CD14-positive monocyte (primary cell): Measurements from ENCODE around the gene URI1. TPM values are rescaled to one million over a fixed set of nuclear protein-coding genes. Genes with fewer than 3 reads are reported as not detected.
"Not testable (repeated sequence)": the region's sequence is repeated elsewhere in the genome, so short reads cannot be mapped to it uniquely, and the experiment has no call there.

Source experiments
- DNase-seq, 3 donors: peaks; one replicate each; pipeline ENCODE4 v3.0.0-alpha.2; 2011 to 2022
- H2AFZ ChIP-seq: 2 replicates; pipeline ENCODE4 v1.6.0; 2012; ENCODE audit warnings: mild to moderate bottlenecking, low read depth, low read length, inconsistent platforms; ENCODE audit not compliant: insufficient read depth, poor library complexity, severe bottlenecking
- H3K27ac ChIP-seq, 2 donors: 1 replicate in 1 of 2; 2 replicates in 1 of 2; pipeline ENCODE4 v1.5.1; 2012 to 2013; ENCODE audit warnings: low read length in 2 of 2, control low read depth in 1 of 2, inconsistent platforms in 1 of 2, low read depth in 1 of 2, mild to moderate bottlenecking in 1 of 2
- H3K27me3 ChIP-seq, 2 donors: one replicate each; pipeline versions ENCODE4 v1.6.0 to v1.6.1; 2011 to 2013; ENCODE audit warnings: low read length in 2 of 2; ENCODE audit not compliant: control insufficient read depth in 2 of 2, insufficient read depth in 2 of 2
- H3K36me3 ChIP-seq, 2 donors: replicated peaks in 1 of 2; 1 replicate in 1 of 2; 2 replicates in 1 of 2; pipeline versions ENCODE4 v1.5.1 to v1.6.1; 2012 to 2013; ENCODE audit warnings: low read length in 2 of 2, control low read depth in 1 of 2, inconsistent platforms in 1 of 2, mild to moderate bottlenecking in 1 of 2; ENCODE audit not compliant: insufficient read depth in 2 of 2, control insufficient read depth in 1 of 2
- H3K4me1 ChIP-seq, 2 donors: 1 replicate in 1 of 2; 2 replicates in 1 of 2; pipeline versions ENCODE4 v1.5.1 to v1.6.1; 2012 to 2013; ENCODE audit warnings: low read length in 2 of 2, control low read depth in 1 of 2, inconsistent platforms in 1 of 2, mild to moderate bottlenecking in 1 of 2, moderate library complexity in 1 of 2; ENCODE audit not compliant: insufficient read depth in 2 of 2, control insufficient read depth in 1 of 2
- H3K4me2 ChIP-seq: replicated peaks from 2 replicates; pipeline ENCODE3; 2012; ENCODE audit warnings: low read length, moderate library complexity, mild to moderate bottlenecking; ENCODE audit not compliant: poor library complexity, severe bottlenecking; ENCODE audit errors: extremely low read depth
- H3K4me3 ChIP-seq, 3 experiments: fragments of 200-600 bp in 1 of 3; sonication (generic) in 1 of 3; replicated peaks in 1 of 3; 1 replicate in 2 of 3; 2 replicates in 1 of 3; pipeline ENCODE4 v1.5.1; 2011 to 2013; ENCODE audit warnings: low read length in 3 of 3, mild to moderate bottlenecking in 3 of 3, control low read depth in 2 of 3, low read depth in 2 of 3, inconsistent platforms in 1 of 3, moderate library complexity in 1 of 3
- H3K79me2 ChIP-seq: 2 replicates; pipeline ENCODE4 v1.6.0; 2012; ENCODE audit warnings: mild to moderate bottlenecking, control low read depth, inconsistent platforms, low read length, moderate library complexity; ENCODE audit not compliant: insufficient read depth
- H3K9ac ChIP-seq: 2 replicates; pipeline ENCODE4 v1.6.0; 2017; ENCODE audit warnings: low read length, mild to moderate bottlenecking; ENCODE audit not compliant: insufficient read depth, poor library complexity, severe bottlenecking
- H3K9me3 ChIP-seq, 2 donors: replicated peaks in 1 of 2; 1 replicate in 1 of 2; 2 replicates in 1 of 2; pipeline versions ENCODE4 v1.5.1 to v1.6.1; 2012 to 2013; ENCODE audit warnings: low read length in 2 of 2, control low read depth in 1 of 2; ENCODE audit not compliant: control insufficient read depth in 1 of 2, insufficient read depth in 1 of 2
- H4K20me1 ChIP-seq: 2 replicates; pipeline ENCODE4 v1.6.0; 2012; ENCODE audit warnings: mild to moderate bottlenecking, low read length, control low read depth, moderate library complexity; ENCODE audit not compliant: insufficient read depth
- H3K27ac Mint-ChIP-seq, 7 donors: one replicate each; pipeline ENCODE4 v1.8.0; 2020; ENCODE audit warnings: mild to moderate bottlenecking in 7 of 7, mixed read lengths in 7 of 7, moderate library complexity in 6 of 7, inconsistent platforms in 2 of 7
- H3K27me3 Mint-ChIP-seq, 3 donors: one replicate each; pipeline ENCODE4 v1.8.0; 2021 to 2022; ENCODE audit warnings: low read depth in 3 of 3, mild to moderate bottlenecking in 3 of 3, mixed read lengths in 3 of 3, moderate library complexity in 3 of 3, inconsistent platforms in 1 of 3
- H3K36me3 Mint-ChIP-seq, 2 donors: one replicate each; pipeline ENCODE4 v1.8.0; 2020; ENCODE audit warnings: mixed read lengths in 2 of 2, inconsistent platforms in 1 of 2, mild to moderate bottlenecking in 1 of 2
- H3K4me1 Mint-ChIP-seq: one replicate; pipeline ENCODE4 v1.8.0; 2020; ENCODE audit warnings: mild to moderate bottlenecking, mixed read lengths
- H3K4me3 Mint-ChIP-seq, 2 donors: one replicate each; pipeline ENCODE4 v1.8.0; 2020; ENCODE audit warnings: mild to moderate bottlenecking in 2 of 2, mixed read lengths in 2 of 2, moderate library complexity in 1 of 2
- H3K9me3 Mint-ChIP-seq, 7 donors: one replicate each; pipeline ENCODE4 v1.8.0; 2020 to 2022; ENCODE audit warnings: mixed read lengths in 7 of 7, mild to moderate bottlenecking in 6 of 7, moderate library complexity in 6 of 7, inconsistent platforms in 2 of 7
- CTCF ChIP-seq: fragments of 200-600 bp; IDR thresholded peaks from one replicate; pipeline ENCODE4 v1.8.0; 2022; ENCODE audit warnings: antibody characterized with exemption, mild to moderate bottlenecking
- WGBS: methylation state at CpG from one replicate; pipeline ENCODE4 v1.1.5; 2013; ENCODE audit warnings: missing lambda C conversion rate; ENCODE audit not compliant: insufficient coverage; 5-methylcytosine and 5-hydroxymethylcytosine counted together
- intact Hi-C, 2 donors: fragments of 100-400 bp; cut with micrococcal nuclease; formaldehyde crosslinking; loops; one replicate each; pipeline versions ENCODE4 v1.15.0 to v1.15.1; 2023
- polyA plus RNA-seq, 3 donors: library from polyadenylated mRNA; depleted of rRNA in 1 of 3; unstranded in 2 of 3; stranded (reverse) in 1 of 3; fragments of 300-500 nt in 2 of 3; fragments of >200 nt in 1 of 3; fragmentation: Illumina TruSeq in 2 of 3; gene quantifications; 1 replicate in 2 of 3; 2 replicates in 1 of 3; pipeline ENCODE4 v1.2.3, GENCODE V29; 2012 to 2021

URI1 gene
- polyA plus RNA-seq, 3 donors: 5.3 to 19.3 (median 9.7) TPM

- Histone ChIP-seq H3K36me3 (no peaks in the 10 kb centered on the region), H3K4me2 (no peak overlapping the region), H3K79me2 (peaks cover 99% of the 10 kb centered on the region), H3K4me3 (no peak overlapping the region), H3K9me3 (no peaks in the 10 kb centered on the region), H4K20me1 (peaks cover 88% of the 10 kb centered on the region), H3K27ac (no peak overlapping the region), H3K4me1 (peaks cover 11 to 17% of the 10 kb centered on the region in 2 donors), H2AFZ (no peak overlapping the region), H3K9ac (no peak overlapping the region), H3K27me3 (no peaks in the 10 kb centered on the region)
- no peak for DNase-seq
- no peak for TF ChIP-seq CTCF
- H3K27me3 Mint-ChIP-seq: peaks cover 0 to 1% (median 0%) of the 10 kb centered on the region in 3 donors
- no peaks in the 10 kb centered on the region for H3K36me3 Mint-ChIP-seq
- peaks cover 68% of the 10 kb centered on the region for H3K4me1 Mint-ChIP-seq
- H3K9me3 Mint-ChIP-seq: no peaks in the 10 kb centered on the region
- no peak overlapping the region for H3K4me3 Mint-ChIP-seq
- peak overlapping the region in 1 of 7 donors; percentile 21 for H3K27ac Mint-ChIP-seq
- intact Hi-C loops: no loop called here
- WGBS: 100% methylated on average over 2 of the region's 4 CpGs
Measured at GRCh38 chr19:29965492-29965891, 23.5 kb downstream of the URI1 start.

- H3K27ac ChIP-seq, H3K9me3 ChIP-seq, H3K4me3 Mint-ChIP-seq, DNase-seq, H3K4me3 ChIP-seq, H3K27me3 ChIP-seq, intact Hi-C loops, H3K27ac Mint-ChIP-seq, H3K36me3 ChIP-seq, H3K4me2 ChIP-seq, H2AFZ ChIP-seq, H3K36me3 Mint-ChIP-seq, H3K9me3 Mint-ChIP-seq, H3K27me3 Mint-ChIP-seq, H3K9ac ChIP-seq: not testable (repeated sequence)
- H3K4me1 Mint-ChIP-seq: peaks cover 65% of the 10 kb centered on the region
- no CpG with 5 or more reads among the region's 3 CpGs for WGBS
- H4K20me1 ChIP-seq: peaks cover 89% of the 10 kb centered on the region
- H3K4me1 ChIP-seq: peaks cover 11 to 17% of the 10 kb centered on the region in 2 donors
- peaks cover 99% of the 10 kb centered on the region for H3K79me2 ChIP-seq
Measured at GRCh38 chr19:29966142-29966541, 24.1 kb downstream of the URI1 start.
